D721Med (cell line): ENCODE measurements around the gene SH3RF3.

Experiments
- DNase-seq: peaks from one replicate; pipeline ENCODE4 v3.0.0; 2011; ENCODE audit warnings: low spot score; ENCODE audit not compliant: insufficient read length
- FAIRE-seq: peaks from 2 replicates; lab custom pipeline; 2011; peaks lifted over from hg19 to GRCh38; lab: Jason Lieb, UNC
- TF ChIP-seq, protein P1 (sequence below): IDR thresholded peaks from 2 replicates; pipeline ENCODE4 v1.5.1; 2012; ENCODE audit warnings: mild to moderate bottlenecking, control low read depth; ENCODE audit not compliant: insufficient read depth; ENCODE audit errors: missing control alignments

SH3RF3 gene

GRCh38 chr2:109347626-109348025, 218.6 kb downstream of the SH3RF3 start:
- FAIRE-seq: no peak

GRCh38 chr2:109348190-109348589, 219.2 kb downstream of the SH3RF3 start:
- TF ChIP-seq, protein P1, sequence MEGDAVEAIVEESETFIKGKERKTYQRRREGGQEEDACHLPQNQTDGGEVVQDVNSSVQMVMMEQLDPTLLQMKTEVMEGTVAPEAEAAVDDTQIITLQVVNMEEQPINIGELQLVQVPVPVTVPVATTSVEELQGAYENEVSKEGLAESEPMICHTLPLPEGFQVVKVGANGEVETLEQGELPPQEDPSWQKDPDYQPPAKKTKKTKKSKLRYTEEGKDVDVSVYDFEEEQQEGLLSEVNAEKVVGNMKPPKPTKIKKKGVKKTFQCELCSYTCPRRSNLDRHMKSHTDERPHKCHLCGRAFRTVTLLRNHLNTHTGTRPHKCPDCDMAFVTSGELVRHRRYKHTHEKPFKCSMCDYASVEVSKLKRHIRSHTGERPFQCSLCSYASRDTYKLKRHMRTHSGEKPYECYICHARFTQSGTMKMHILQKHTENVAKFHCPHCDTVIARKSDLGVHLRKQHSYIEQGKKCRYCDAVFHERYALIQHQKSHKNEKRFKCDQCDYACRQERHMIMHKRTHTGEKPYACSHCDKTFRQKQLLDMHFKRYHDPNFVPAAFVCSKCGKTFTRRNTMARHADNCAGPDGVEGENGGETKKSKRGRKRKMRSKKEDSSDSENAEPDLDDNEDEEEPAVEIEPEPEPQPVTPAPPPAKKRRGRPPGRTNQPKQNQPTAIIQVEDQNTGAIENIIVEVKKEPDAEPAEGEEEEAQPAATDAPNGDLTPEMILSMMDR: no peak
- no peak for FAIRE-seq
- no peak for DNase-seq

More at GRCh38 chr2:109347626-109348025, 218.6 kb downstream of the SH3RF3 start:
- TF ChIP-seq, protein P1: no peak
- DNase-seq: no peak

DNA sequence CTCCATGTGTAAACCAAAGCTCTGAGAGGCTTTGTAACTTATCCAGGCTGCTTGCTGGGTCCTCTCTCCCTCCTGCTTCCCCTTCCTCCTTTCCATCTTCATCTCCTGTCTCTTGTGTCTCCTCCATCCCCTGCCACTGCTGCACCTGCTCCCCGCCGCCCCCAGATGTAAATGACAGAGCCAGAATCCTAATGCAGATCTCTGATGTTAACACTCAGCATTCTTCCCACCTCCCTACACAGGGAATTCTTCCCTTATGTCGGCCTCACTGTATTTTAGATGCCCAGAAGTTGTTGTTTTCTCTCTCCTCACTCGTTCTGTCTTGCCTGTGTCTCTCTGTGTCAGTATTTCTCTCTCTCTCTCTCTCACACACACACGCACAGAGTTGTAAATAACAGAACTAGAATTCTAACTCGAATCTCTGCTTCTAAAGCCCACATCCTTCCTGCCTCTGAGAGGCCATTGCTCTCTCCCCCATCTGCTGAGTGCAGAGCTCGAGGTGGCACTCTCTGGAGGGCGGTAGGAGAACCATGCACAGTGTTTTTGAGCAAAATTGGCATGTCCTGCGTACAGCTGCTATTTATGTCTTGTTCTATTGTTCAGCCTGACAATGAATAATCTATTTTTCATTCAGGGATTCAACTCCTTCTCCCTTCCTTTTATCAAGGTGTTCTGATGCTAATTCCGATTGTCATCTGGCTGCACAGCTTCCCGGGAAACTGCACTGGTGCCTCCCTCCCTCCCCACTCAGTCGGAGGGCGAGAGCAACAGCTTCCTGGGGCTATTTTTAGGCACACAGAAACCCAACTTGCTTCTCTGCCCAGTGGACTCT, 219.9 kb downstream of the SH3RF3 start:
- DNase-seq (no peak), FAIRE-seq (no peak)
- TF ChIP-seq, protein P1: no peak

- no peak for DNase-seq
- FAIRE-seq: no peak
- TF ChIP-seq, protein P1: no peak
Observed at GRCh38 chr2:109349503-109350465, 220.8 kb downstream of the SH3RF3 start.

DNA sequence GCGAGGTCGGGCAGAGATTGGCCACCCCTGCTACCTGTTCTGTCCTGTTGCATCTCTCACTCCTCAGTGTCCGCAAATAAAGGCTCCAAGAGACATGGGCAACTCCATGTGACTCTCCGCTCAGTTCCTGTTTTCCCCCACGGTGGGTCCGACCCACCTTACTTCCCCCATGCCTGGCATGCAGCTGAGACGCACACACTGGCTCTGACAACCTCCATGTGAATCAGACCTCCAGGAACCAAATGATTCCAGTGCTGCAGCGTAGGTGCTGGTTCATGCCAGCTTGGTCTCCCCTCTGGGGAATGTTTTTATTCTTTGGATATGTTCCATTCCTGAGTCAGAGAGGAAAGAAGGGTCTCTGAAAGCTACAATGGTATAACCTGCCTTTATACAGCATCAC, 221.5 kb downstream of the SH3RF3 start:
- FAIRE-seq: no peak
- TF ChIP-seq, protein P1: no peak
- no peak for DNase-seq

- TF ChIP-seq, protein P1: no peak
- DNase-seq (no peak), FAIRE-seq (no peak)
Observed at GRCh38 chr2:109351164-109351756, 222.3 kb downstream of the SH3RF3 start.
